Vagina (tissue), 2 donors: ENCODE measurements around the gene RETREG1. TPM values are rescaled to one million over a fixed set of nuclear protein-coding genes. Genes with fewer than 3 reads are reported as not detected.
"Not testable (repeated sequence)": the region's sequence is repeated elsewhere in the genome, so short reads cannot be mapped to it uniquely, and the experiment has no call there.

ENCODE experiments used
- DNase-seq, 2 donors: peaks; one replicate each; pipeline ENCODE4 v3.0.0-alpha.2; 2017; ENCODE audit errors: extremely low spot score in 2 of 2
- H3K27ac ChIP-seq: fragments of 200-600 bp; sonication (generic); one replicate; pipeline ENCODE4 v1.5.1; 2019
- H3K27me3 ChIP-seq: fragments of 200-600 bp; sonication (generic); one replicate; pipeline ENCODE4 v1.5.1; 2019
- H3K36me3 ChIP-seq, 2 donors: fragments of 200-600 bp; sonication (generic); one replicate each; pipeline ENCODE4 v1.5.1; 2017 to 2019
- H3K4me1 ChIP-seq: fragments of 200-600 bp; sonication (generic); one replicate; pipeline ENCODE4 v1.5.1; 2019
- H3K4me3 ChIP-seq, 2 donors: fragments of 200-600 bp; sonication (generic); 1 replicate in 1 of 2; 2 replicates in 1 of 2; pipeline ENCODE4 v1.5.1; 2016 to 2019
- H3K9me3 ChIP-seq: fragments of 200-600 bp; sonication (generic); one replicate; pipeline ENCODE4 v1.5.1; 2019
- POLR2A ChIP-seq, 2 donors: fragments of 450-650 bp; IDR thresholded peaks; one replicate each; pipeline ENCODE4 v1.6.1; 2017; ENCODE audit warnings: antibody characterized with exemption in 2 of 2, mild to moderate bottlenecking in 2 of 2, moderate library complexity in 2 of 2
- POLR2AphosphoS5 ChIP-seq, 2 donors: sonication (generic); formaldehyde crosslinking; IDR thresholded peaks; one replicate each; pipeline ENCODE4 v1.9.0; 2017; ENCODE audit warnings: antibody characterized with exemption in 2 of 2, mild to moderate bottlenecking in 2 of 2, low read depth in 1 of 2; ENCODE audit not compliant: insufficient read depth in 1 of 2
- intact Hi-C: fragments of 100-400 bp; cut with DNase I; formaldehyde crosslinking; loops from one replicate; pipeline ENCODE4 v1.15.1; 2023
- total RNA-seq: library from RNA; depleted of rRNA; stranded (reverse); fragments of >200 nt; gene quantifications from one replicate; pipeline ENCODE4 v1.2.3, GENCODE V29; 2016
- TF ChIP-seq, protein P1 (sequence below), 3 experiments: fragments of 450-650 bp in 2 of 3; fragments of 200-600 bp in 1 of 3; sonication (generic) in 1 of 3; IDR thresholded peaks; one replicate each; pipeline ENCODE4 v1.5.1; 2017 to 2019; ENCODE audit warnings: antibody characterized with exemption in 3 of 3, mild to moderate bottlenecking in 2 of 3, moderate library complexity in 2 of 3

RETREG1 gene
- total RNA-seq, 1 donor from 2014 or later: 27.7 TPM

GRCh38 chr5:16480821-16481538 lies 135.8 kb downstream of the RETREG1 start:
- TF ChIP-seq POLR2AphosphoS5 (IDR thresholded peaks at IDR 0.05; ENCODE audit: insufficient read depth in 1 of 2, low read depth in 1 of 2) (no peak), POLR2A (IDR thresholded peaks at IDR 0.05) (no peak)
- TF ChIP-seq, protein P1, sequence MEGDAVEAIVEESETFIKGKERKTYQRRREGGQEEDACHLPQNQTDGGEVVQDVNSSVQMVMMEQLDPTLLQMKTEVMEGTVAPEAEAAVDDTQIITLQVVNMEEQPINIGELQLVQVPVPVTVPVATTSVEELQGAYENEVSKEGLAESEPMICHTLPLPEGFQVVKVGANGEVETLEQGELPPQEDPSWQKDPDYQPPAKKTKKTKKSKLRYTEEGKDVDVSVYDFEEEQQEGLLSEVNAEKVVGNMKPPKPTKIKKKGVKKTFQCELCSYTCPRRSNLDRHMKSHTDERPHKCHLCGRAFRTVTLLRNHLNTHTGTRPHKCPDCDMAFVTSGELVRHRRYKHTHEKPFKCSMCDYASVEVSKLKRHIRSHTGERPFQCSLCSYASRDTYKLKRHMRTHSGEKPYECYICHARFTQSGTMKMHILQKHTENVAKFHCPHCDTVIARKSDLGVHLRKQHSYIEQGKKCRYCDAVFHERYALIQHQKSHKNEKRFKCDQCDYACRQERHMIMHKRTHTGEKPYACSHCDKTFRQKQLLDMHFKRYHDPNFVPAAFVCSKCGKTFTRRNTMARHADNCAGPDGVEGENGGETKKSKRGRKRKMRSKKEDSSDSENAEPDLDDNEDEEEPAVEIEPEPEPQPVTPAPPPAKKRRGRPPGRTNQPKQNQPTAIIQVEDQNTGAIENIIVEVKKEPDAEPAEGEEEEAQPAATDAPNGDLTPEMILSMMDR (IDR thresholded peaks at IDR 0.05): no peak
- Histone ChIP-seq H3K9me3 (no peaks in the 10 kb centered on the region), H3K27ac (no peak overlapping the region), H3K36me3 (no peaks in the 10 kb centered on the region), H3K4me1 (peaks cover 14% of the 10 kb centered on the region), H3K4me3 (no peak overlapping the region), H3K27me3 (no peaks in the 10 kb centered on the region)
- no peak for DNase-seq
- intact Hi-C loops: no loop called here

DNA sequence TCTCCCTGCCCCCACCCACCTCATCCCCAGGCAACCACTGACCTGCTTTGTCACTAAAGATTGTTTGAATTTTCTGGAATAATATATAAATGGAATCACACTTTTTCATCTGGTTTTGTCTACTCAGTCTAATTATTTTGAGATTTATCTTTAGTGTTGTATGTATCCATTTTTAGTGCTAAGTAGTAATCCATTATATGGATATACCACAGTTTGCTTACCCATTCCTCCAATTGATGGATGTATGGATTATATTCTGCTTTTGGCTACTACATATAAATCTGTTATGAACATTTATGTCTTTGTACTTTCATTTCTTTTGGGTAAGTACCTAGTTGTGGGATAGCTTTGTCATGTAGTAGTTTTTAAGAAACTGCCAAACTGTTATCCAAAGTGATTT lies 136.7 kb downstream of the RETREG1 start:
- TF ChIP-seq POLR2A (IDR thresholded peaks at IDR 0.05): no peak
- TF ChIP-seq, protein P1 (IDR thresholded peaks at IDR 0.05): no peak
- no peak for TF ChIP-seq POLR2AphosphoS5 (IDR thresholded peaks at IDR 0.05; ENCODE audit: insufficient read depth in 1 of 2, low read depth in 1 of 2)
- H3K4me1 ChIP-seq: peaks cover 14% of the 10 kb centered on the region
- no peak overlapping the region for H3K4me3 ChIP-seq
- intact Hi-C loops: no loop called here
- H3K27ac ChIP-seq: no peak overlapping the region
- H3K27me3 ChIP-seq: no peaks in the 10 kb centered on the region
- DNase-seq: no peak
- no peaks in the 10 kb centered on the region for H3K9me3 ChIP-seq
- no peaks in the 10 kb centered on the region for H3K36me3 ChIP-seq

- no peak overlapping the region for H3K4me3 ChIP-seq
- DNase-seq: no peak
- H3K36me3 ChIP-seq: no peaks in the 10 kb centered on the region
- H3K27ac ChIP-seq: no peak overlapping the region
- no peaks in the 10 kb centered on the region for H3K9me3 ChIP-seq
- H3K4me1 ChIP-seq: peaks cover 5% of the 10 kb centered on the region
- intact Hi-C loops: no loop called here
- no peak for TF ChIP-seq POLR2AphosphoS5 (IDR thresholded peaks at IDR 0.05; ENCODE audit: insufficient read depth in 1 of 2, low read depth in 1 of 2)
- no peak for TF ChIP-seq POLR2A (IDR thresholded peaks at IDR 0.05)
- TF ChIP-seq, protein P1 (IDR thresholded peaks at IDR 0.05): no peak
- no peaks in the 10 kb centered on the region for H3K27me3 ChIP-seq
Measured at GRCh38 chr5:16477541-16477940, 139.3 kb downstream of the RETREG1 start.

GRCh38 chr5:16476417-16476816 lies 140.4 kb downstream of the RETREG1 start:
- DNase-seq, H3K36me3 ChIP-seq, H3K4me3 ChIP-seq, H3K4me1 ChIP-seq, H3K27me3 ChIP-seq, H3K9me3 ChIP-seq, intact Hi-C loops, H3K27ac ChIP-seq: not testable (repeated sequence)

DNA sequence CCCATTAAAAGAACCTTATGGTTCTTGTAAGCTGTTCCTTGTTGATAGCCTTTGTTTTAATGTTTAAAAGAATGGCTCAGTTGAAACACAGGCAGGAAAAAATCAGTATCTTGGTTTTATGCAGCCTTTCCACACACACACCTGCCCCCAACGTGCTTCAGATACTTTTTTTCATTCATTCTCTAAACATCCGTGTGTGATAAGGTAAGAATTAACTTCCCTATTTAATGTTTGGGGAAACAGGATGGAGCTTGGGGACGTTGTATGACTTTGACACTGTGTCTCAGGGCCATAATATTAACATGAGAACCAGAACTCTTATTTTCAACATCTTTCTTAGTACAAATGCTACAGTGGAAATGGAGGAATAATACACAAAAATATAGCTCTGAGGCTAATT lies 145.4 kb downstream of the RETREG1 start:
- TF ChIP-seq POLR2A (IDR thresholded peaks at IDR 0.05): no peak
- TF ChIP-seq, protein P1 (IDR thresholded peaks at IDR 0.05): no peak
- H3K27me3 ChIP-seq: no peaks in the 10 kb centered on the region
- H3K4me1 ChIP-seq: peaks cover 22% of the 10 kb centered on the region
- H3K27ac ChIP-seq: no peak overlapping the region
- DNase-seq: no peak
- no peaks in the 10 kb centered on the region for H3K9me3 ChIP-seq
- intact Hi-C loops: no loop called here
- no peak overlapping the region for H3K4me3 ChIP-seq
- no peaks in the 10 kb centered on the region for H3K36me3 ChIP-seq
